ENCODE data around the gene PCDHA5.

DNA sequence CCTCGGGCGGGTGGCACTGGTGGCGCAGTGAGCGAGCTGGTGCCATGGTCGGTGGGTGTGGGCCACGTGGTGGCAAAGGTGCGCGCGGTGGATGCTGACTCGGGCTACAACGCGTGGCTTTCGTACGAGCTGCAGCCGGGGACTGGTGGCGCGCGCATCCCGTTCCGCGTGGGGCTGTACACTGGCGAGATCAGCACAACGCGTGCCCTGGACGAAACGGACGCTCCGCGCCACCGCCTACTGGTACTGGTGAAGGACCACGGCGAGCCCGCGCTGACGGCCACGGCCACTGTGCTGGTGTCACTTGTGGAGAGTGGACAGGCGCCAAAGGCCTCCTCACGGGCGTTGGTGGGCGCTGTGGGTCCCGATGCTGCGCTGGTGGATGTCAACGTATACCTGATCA lies 12.5 kb upstream of the PCDHA5 start:
- TF ChIP-seq, protein P1, sequence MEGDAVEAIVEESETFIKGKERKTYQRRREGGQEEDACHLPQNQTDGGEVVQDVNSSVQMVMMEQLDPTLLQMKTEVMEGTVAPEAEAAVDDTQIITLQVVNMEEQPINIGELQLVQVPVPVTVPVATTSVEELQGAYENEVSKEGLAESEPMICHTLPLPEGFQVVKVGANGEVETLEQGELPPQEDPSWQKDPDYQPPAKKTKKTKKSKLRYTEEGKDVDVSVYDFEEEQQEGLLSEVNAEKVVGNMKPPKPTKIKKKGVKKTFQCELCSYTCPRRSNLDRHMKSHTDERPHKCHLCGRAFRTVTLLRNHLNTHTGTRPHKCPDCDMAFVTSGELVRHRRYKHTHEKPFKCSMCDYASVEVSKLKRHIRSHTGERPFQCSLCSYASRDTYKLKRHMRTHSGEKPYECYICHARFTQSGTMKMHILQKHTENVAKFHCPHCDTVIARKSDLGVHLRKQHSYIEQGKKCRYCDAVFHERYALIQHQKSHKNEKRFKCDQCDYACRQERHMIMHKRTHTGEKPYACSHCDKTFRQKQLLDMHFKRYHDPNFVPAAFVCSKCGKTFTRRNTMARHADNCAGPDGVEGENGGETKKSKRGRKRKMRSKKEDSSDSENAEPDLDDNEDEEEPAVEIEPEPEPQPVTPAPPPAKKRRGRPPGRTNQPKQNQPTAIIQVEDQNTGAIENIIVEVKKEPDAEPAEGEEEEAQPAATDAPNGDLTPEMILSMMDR (conservative IDR thresholded peaks at IDR 0.05), result no peak
- no peak for TF ChIP-seq ZFX (IDR thresholded peaks at IDR 0.05)
